Measurements from ENCODE around the gene TOP1.

GRCh38 chr20:41169791-41170351, 141.2 kb downstream of the TOP1 start:
- TF ChIP-seq ZNF274 (IDR thresholded peaks at IDR 0.05; ENCODE audit: low read depth, low read length), result no peak
- no peak for TF ChIP-seq YY1 (IDR thresholded peaks at IDR 0.05; ENCODE audit: insufficient read depth, insufficient read length)
